H1 (cell line): ENCODE measurements around the gene ZNF57. TPM values are rescaled to one million over a fixed set of nuclear protein-coding genes. Genes with fewer than 3 reads are reported as not detected.
"Not testable (repeated sequence)": the region's sequence is repeated elsewhere in the genome, so short reads cannot be mapped to it uniquely, and the experiment has no call there.

ENCODE experiments used
- CTCF ChIA-PET: fragments of 300-600 bp; sonication (Branson Sonifier 250); formaldehyde crosslinking; loops from one replicate; lab custom pipeline; 2021; ENCODE audit not compliant: partially characterized antibody; lab: Charles Lee
- POLR2A ChIA-PET: fragments of 300-600 bp; sonication (Branson Sonifier 250); formaldehyde crosslinking; loops from one replicate; lab custom pipeline; 2021; ENCODE audit warnings: inconsistent platforms; ENCODE audit not compliant: partially characterized antibody; lab: Charles Lee
- DNase-seq, 2 experiments: peaks; one replicate each; pipeline versions ENCODE4 v3.0.0 to v3.0.0-alpha.2; 2010 to 2022; ENCODE audit warnings: low spot score in 2 of 2, low read depth in 1 of 2, mixed read lengths in 1 of 2
- FAIRE-seq: peaks from 2 replicates; lab custom pipeline; 2011; peaks lifted over from hg19 to GRCh38; lab: Jason Lieb, UNC
- H2AFZ ChIP-seq: 2 replicates; pipeline ENCODE4 v1.8.1; 2012; ENCODE audit warnings: low read length, inconsistent platforms
- H2AK5ac ChIP-seq: 2 replicates; pipeline ENCODE4 v1.6.1; 2013; ENCODE audit warnings: low read depth, low read length
- H2BK120ac ChIP-seq: replicated peaks from 2 replicates; pipeline ENCODE3; 2013; ENCODE audit warnings: low read depth, low read length, inconsistent platforms
- H2BK12ac ChIP-seq: 2 replicates; pipeline ENCODE4 v1.6.1; 2013; ENCODE audit warnings: low read depth, low read length
- H2BK15ac ChIP-seq: 2 replicates; pipeline ENCODE4 v1.6.1; 2013; ENCODE audit warnings: low read length
- H2BK20ac ChIP-seq: 2 replicates; pipeline ENCODE4 v1.6.1; 2013; ENCODE audit warnings: low read length
- H2BK5ac ChIP-seq: 2 replicates; pipeline ENCODE4 v1.6.1; 2013; ENCODE audit warnings: low read depth, low read length
- H3K14ac ChIP-seq: 2 replicates; pipeline ENCODE4 v1.6.1; 2013; ENCODE audit warnings: inconsistent platforms; ENCODE audit not compliant: insufficient read length
- H3K18ac ChIP-seq: 2 replicates; pipeline ENCODE4 v1.6.1; 2013; ENCODE audit warnings: low read length; ENCODE audit errors: extremely low read depth
- H3K23ac ChIP-seq: 2 replicates; pipeline ENCODE4 v1.6.1; 2013; ENCODE audit warnings: inconsistent platforms; ENCODE audit not compliant: insufficient read length
- H3K23me2 ChIP-seq: 2 replicates; pipeline ENCODE4 v1.6.1; 2013; ENCODE audit warnings: low read depth, low read length
- H3K27ac ChIP-seq: 2 replicates; pipeline ENCODE4 v1.6.1; 2011; ENCODE audit warnings: low read depth, low read length, inconsistent platforms
- H3K27me3 ChIP-seq, 4 experiments: replicated peaks in 1 of 4; 1 replicate in 1 of 4; 2 replicates in 3 of 4; pipeline versions ENCODE4 v1.6.1 to v1.8.1; 2011 to 2013; ENCODE audit warnings: low read length in 3 of 4, mild to moderate bottlenecking in 3 of 4, inconsistent platforms in 2 of 4, mixed read lengths in 2 of 4, moderate library complexity in 1 of 4; ENCODE audit not compliant: control insufficient read depth in 3 of 4, insufficient read depth in 3 of 4; ENCODE audit errors: extremely low read depth in 1 of 4
- H3K36me3 ChIP-seq, 4 experiments: 2 replicates each; pipeline versions ENCODE4 v1.6.1 to v1.8.1; 2011 to 2013; ENCODE audit warnings: mild to moderate bottlenecking in 4 of 4, low read length in 3 of 4, moderate library complexity in 2 of 4, control low read depth in 1 of 4, inconsistent platforms in 1 of 4; ENCODE audit not compliant: insufficient read depth in 4 of 4, control insufficient read depth in 2 of 4
- H3K4ac ChIP-seq: replicated peaks from 2 replicates; pipeline ENCODE3; 2013; ENCODE audit warnings: low read length, low read depth, mixed read lengths, inconsistent platforms; ENCODE audit not compliant: insufficient read length
- H3K4me1 ChIP-seq, 4 experiments: replicated peaks in 1 of 4; 1 replicate in 1 of 4; 2 replicates in 3 of 4; pipeline versions ENCODE4 v1.6.1 to v1.8.1; 2011 to 2013; ENCODE audit warnings: low read length in 3 of 4, inconsistent platforms in 2 of 4, mixed read lengths in 1 of 4; ENCODE audit not compliant: insufficient read depth in 4 of 4, control insufficient read depth in 3 of 4
- H3K4me2 ChIP-seq, 2 experiments: 2 replicates each; pipeline versions ENCODE4 v1.6.1 to v1.8.1; 2011 to 2013; ENCODE audit warnings: low read depth in 2 of 2, low read length in 2 of 2, control low read depth in 1 of 2, inconsistent platforms in 1 of 2, mild to moderate bottlenecking in 1 of 2; ENCODE audit not compliant: insufficient read depth in 1 of 2
- H3K4me3 ChIP-seq, 4 experiments: fragments of 200-600, 300-600 bp in 1 of 4; sonication (generic), shearing (Covaris generic), sonication (Bioruptor Twin) in 1 of 4; 2 replicates each; pipeline versions ENCODE4 v1.5.1 to v1.8.1; 2011 to 2016; ENCODE audit warnings: low read length in 4 of 4, low read depth in 3 of 4, control low read depth in 2 of 4, inconsistent platforms in 2 of 4, mild to moderate bottlenecking in 2 of 4, mixed read lengths in 1 of 4, moderate library complexity in 1 of 4; ENCODE audit not compliant: insufficient read depth in 2 of 4; ENCODE audit errors: extremely low read depth in 1 of 4
- H3K56ac ChIP-seq: replicated peaks from 2 replicates; pipeline ENCODE3; 2013; ENCODE audit warnings: low read depth, mild to moderate bottlenecking, mixed read lengths, low read length, inconsistent platforms; ENCODE audit not compliant: insufficient read length
- H3K79me1 ChIP-seq: 2 replicates; pipeline ENCODE4 v1.6.1; 2013; ENCODE audit warnings: low read depth, low read length, control low read depth
- H3K79me2 ChIP-seq, 2 experiments: 2 replicates each; pipeline versions ENCODE4 v1.6.1 to v1.8.1; 2012 to 2013; ENCODE audit warnings: low read length in 2 of 2, mild to moderate bottlenecking in 2 of 2, inconsistent platforms in 1 of 2; ENCODE audit not compliant: insufficient read depth in 2 of 2, control insufficient read depth in 1 of 2
- H3K9ac ChIP-seq, 4 experiments: replicated peaks in 1 of 4; 1 replicate in 1 of 4; 2 replicates in 3 of 4; pipeline versions ENCODE4 v1.6.1 to v1.8.1; 2011 to 2013; ENCODE audit warnings: low read depth in 3 of 4, low read length in 3 of 4, control low read depth in 2 of 4, mild to moderate bottlenecking in 2 of 4, moderate library complexity in 2 of 4, inconsistent platforms in 1 of 4; ENCODE audit errors: extremely low read depth in 1 of 4
- H3K9me3 ChIP-seq, 2 experiments: 2 replicates each; pipeline versions ENCODE4 v1.6.1 to v1.8.1; 2012 to 2013; ENCODE audit warnings: mild to moderate bottlenecking in 2 of 2, moderate library complexity in 2 of 2, control low read depth in 1 of 2, inconsistent platforms in 1 of 2, low read depth in 1 of 2, low read length in 1 of 2, mixed read lengths in 1 of 2; ENCODE audit not compliant: insufficient read depth in 2 of 2
- H4K20me1 ChIP-seq, 2 experiments: replicated peaks in 1 of 2; 2 replicates each; pipeline versions ENCODE3 to v1.8.1; 2011 to 2013; ENCODE audit warnings: inconsistent platforms in 2 of 2, low read length in 2 of 2, mild to moderate bottlenecking in 1 of 2; ENCODE audit not compliant: insufficient read depth in 2 of 2, control insufficient read depth in 1 of 2
- H4K5ac ChIP-seq: 2 replicates; pipeline ENCODE4 v1.6.1; 2013; ENCODE audit warnings: low read length, low read depth, mixed read lengths, inconsistent platforms; ENCODE audit not compliant: insufficient read length
- H4K8ac ChIP-seq: 2 replicates; pipeline ENCODE4 v1.8.0; 2013; ENCODE audit warnings: mild to moderate bottlenecking, moderate library complexity, low read length, inconsistent platforms; ENCODE audit not compliant: insufficient read depth; ENCODE audit errors: extremely low read depth
- H4K91ac ChIP-seq: replicated peaks from 2 replicates; pipeline ENCODE3; 2013; ENCODE audit warnings: low read length, mixed read lengths, inconsistent platforms; ENCODE audit not compliant: insufficient read length
- WGBS, 2 experiments: shearing (Covaris generic) in 1 of 2; methylation state at CpG; one replicate each; pipeline versions ENCODE4 v1.1.6 to v1.1.7; 2013 to 2015; ENCODE audit warnings: low lambda C conversion rate in 2 of 2, mixed read lengths in 2 of 2, inconsistent platforms in 1 of 2, low coverage in 1 of 2, missing lambda C conversion rate in 1 of 2; ENCODE audit not compliant: insufficient replicate concordance in 2 of 2, insufficient coverage in 1 of 2, insufficient read length in 1 of 2; ENCODE audit errors: extremely low coverage in 1 of 2, missing lambda C conversion rate in 1 of 2; 5-methylcytosine and 5-hydroxymethylcytosine counted together
- polyA plus RNA-seq, 7 experiments: library from polyadenylated mRNA; depleted of rRNA in 3 of 7; stranded (reverse) in 5 of 7; unstranded in 2 of 7; fragments of >200 nt in 5 of 7; fragments of 200-250 nt in 2 of 7; gene quantifications; 1 replicate in 5 of 7; 2 replicates in 1 of 7; 4 replicates in 1 of 7; pipeline versions ENCODE4 v1.2.1 to v1.2.3, GENCODE V29; 2011 to 2013; ENCODE audit warnings: missing spikeins in 2 of 7, mixed read lengths in 2 of 7
- total RNA-seq: library from RNA; stranded (reverse); fragmentation: NEBNext Ultra II Directional; extraction: Animal tissue kit (Norgen Biotek cat#: 25700); gene quantifications from 2 replicates; pipeline ENCODE4 v1.2.1, GENCODE V29; 2021

ZNF57 gene
- total and polyA plus RNA-seq, 2 of the 8 experiments (the other 6 are each of a cell fraction or from before 2014, with no cell fraction given) = 4.9 to 8.9 TPM

DNA sequence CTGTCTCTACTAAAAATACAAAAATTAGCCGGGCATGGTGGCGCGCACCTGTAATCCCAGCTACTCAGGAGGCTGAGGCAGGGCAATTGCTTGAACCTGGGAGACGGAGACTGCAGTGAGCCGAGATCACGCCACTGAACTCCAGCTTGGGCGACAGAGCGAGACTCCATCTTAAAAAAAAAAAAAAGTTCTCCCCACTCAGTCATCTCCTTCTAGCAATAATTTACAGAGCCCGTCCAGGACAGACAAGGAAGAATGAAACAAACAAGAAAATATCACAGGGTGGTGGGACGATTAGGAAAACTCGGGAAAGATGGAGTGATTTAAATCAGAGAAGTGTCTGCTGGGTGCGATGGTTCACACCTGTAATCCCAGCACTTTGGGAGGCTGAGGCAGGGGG lies 62.9 kb downstream of the ZNF57 start:
- H3K79me2 ChIP-seq, H2BK120ac ChIP-seq, H4K5ac ChIP-seq, H3K27me3 ChIP-seq, H3K79me1 ChIP-seq, H2BK5ac ChIP-seq, H3K23ac ChIP-seq, H2AFZ ChIP-seq, DNase-seq, H2BK20ac ChIP-seq, H2AK5ac ChIP-seq, H3K27ac ChIP-seq, H4K8ac ChIP-seq, H3K9me3 ChIP-seq, H3K18ac ChIP-seq, H3K4me3 ChIP-seq, H3K4ac ChIP-seq, FAIRE-seq, H3K36me3 ChIP-seq, H3K14ac ChIP-seq, H3K4me2 ChIP-seq, H3K56ac ChIP-seq, H3K23me2 ChIP-seq, H3K4me1 ChIP-seq, H3K9ac ChIP-seq, H4K91ac ChIP-seq, H2BK12ac ChIP-seq, H4K20me1 ChIP-seq, H2BK15ac ChIP-seq: not testable (repeated sequence)
- POLR2A ChIA-PET = interaction anchor here (1.4 kb wide), 1 partner anchor 112 kb away, joined by 3 read pairs; no protein-coding TSS in a partner anchor
- 89% methylated on average over 12 of the region's 12 CpGs; no CpG with 5 or more reads in 1 of the 2 experiments for WGBS, 2 experiments
- CTCF ChIA-PET = interaction anchor here (0.9 to 18.9 kb wide), 15 partner anchors 11 to 197 kb away, joined by 3 to 260 read pairs (median 6); partner anchors contain the start of gene TLE2
